GM12891 (cell line): ENCODE results near the gene GJB1.
"Not testable (repeated sequence)": the region's sequence is repeated elsewhere in the genome, so short reads cannot be mapped to it uniquely, and the experiment has no call there.

Source experiments
- DNase-seq: peaks from one replicate; pipeline ENCODE4 v3.0.0; 2011; ENCODE audit warnings: low spot score; ENCODE audit not compliant: insufficient read length
- FAIRE-seq: peaks from 2 replicates; lab custom pipeline; 2011; peaks lifted over from hg19 to GRCh38; lab: Jason Lieb, UNC
- PAX5 ChIP-seq: IDR thresholded peaks from 2 replicates; pipeline ENCODE4 v1.6.1; 2011; ENCODE audit warnings: low read length, moderate library complexity, mild to moderate bottlenecking; ENCODE audit not compliant: insufficient read depth, severe bottlenecking
- POLR2A ChIP-seq: IDR thresholded peaks from 2 replicates; pipeline ENCODE4 v1.6.1; 2011; ENCODE audit warnings: low read depth, low read length, control low read depth
- POLR2AphosphoS5 ChIP-seq: IDR thresholded peaks from 2 replicates; pipeline ENCODE4 v1.6.1; 2011; ENCODE audit warnings: low read depth, low read length, control low read depth
- POU2F2 ChIP-seq: IDR thresholded peaks from 2 replicates; pipeline ENCODE4 v1.6.1; 2011; ENCODE audit warnings: low read depth, mild to moderate bottlenecking, control low read depth, low read length, moderate library complexity
- SPI1 ChIP-seq: IDR thresholded peaks from 2 replicates; pipeline ENCODE4 v1.6.1; 2011; ENCODE audit warnings: low read depth, low read length, control low read depth
- TAF1 ChIP-seq: IDR thresholded peaks from 2 replicates; pipeline ENCODE4 v1.6.1; 2011; ENCODE audit warnings: low read depth, low read length, control low read depth

Gene GJB1

DNA sequence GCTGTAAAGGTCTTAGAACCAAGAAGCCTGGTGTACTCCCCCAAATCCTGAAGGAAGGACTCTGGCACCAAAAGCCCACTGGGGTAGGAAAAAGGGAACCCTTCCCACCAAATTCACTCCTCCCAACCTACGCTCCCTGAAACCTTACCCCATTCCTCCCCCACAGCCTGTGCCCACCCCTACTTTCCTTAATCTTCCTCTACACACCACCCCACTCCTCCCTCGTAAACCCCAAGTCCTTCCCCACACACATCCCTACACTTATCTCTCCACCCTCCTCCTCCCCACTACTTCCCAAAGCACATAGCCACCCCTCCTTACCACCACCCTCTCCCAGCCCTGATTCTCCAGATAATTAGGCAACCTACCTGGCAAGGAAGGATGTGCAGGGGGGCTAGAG is 29.2 kb downstream of the GJB1 start:
- peak; percentile 13 for FAIRE-seq
- no peak for TF ChIP-seq POLR2AphosphoS5
- TF ChIP-seq PAX5, result no peak
- TF ChIP-seq POU2F2, result no peak
- TF ChIP-seq SPI1, result no peak
- no peak for TF ChIP-seq TAF1
- TF ChIP-seq POLR2A, result no peak

DNA sequence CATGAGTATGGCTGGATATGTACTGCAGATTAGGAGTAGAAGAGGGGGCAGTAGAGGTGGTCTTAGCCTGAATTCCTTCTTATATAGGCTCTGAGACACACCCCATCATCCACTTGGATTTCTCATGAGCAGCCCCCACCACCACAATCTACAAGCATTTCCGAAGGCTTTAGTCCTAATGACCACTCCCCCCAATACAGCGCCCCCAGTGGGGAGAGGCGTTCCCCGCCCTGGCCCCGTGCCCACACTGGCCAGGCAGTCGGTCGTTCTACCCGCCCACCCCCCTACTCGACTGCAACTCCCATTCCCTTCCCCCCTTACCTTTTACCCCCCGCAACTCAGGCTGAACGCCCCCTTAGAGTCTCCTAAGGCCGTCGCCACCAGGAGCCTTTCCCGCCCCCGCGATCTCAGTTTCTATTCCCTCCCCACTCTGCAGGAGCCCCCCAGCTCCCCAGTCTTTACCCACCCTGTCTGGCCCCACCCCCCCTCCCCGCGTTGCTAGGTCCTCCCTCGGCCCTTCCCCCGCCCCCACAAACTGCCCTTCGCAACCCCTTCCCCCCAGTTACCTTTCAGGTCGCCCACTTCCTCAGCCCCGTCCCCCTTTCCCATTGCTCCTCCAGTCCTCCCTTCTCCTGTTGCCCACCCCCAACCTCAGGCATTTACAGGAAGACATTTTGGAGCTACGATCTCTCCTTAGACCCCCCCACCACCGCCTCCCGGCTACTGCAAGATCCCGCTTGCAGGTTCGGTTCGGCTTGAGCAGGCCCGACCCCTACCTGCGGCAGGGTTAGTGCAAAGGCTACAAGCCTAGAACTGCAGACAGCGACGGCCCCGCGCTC is 30.4 kb downstream of the GJB1 start:
- no peak for DNase-seq
- TF ChIP-seq POLR2AphosphoS5, result no peak
- TF ChIP-seq SPI1, result no peak
- TF ChIP-seq PAX5, result no peak
- no peak for TF ChIP-seq POU2F2
- no peak for TF ChIP-seq POLR2A
- TF ChIP-seq TAF1, result no peak
- FAIRE-seq, result peak; percentile 72

More for the DNA sequence above, 29.2 kb downstream of the GJB1 start:
- DNase-seq, result no peak

DNA sequence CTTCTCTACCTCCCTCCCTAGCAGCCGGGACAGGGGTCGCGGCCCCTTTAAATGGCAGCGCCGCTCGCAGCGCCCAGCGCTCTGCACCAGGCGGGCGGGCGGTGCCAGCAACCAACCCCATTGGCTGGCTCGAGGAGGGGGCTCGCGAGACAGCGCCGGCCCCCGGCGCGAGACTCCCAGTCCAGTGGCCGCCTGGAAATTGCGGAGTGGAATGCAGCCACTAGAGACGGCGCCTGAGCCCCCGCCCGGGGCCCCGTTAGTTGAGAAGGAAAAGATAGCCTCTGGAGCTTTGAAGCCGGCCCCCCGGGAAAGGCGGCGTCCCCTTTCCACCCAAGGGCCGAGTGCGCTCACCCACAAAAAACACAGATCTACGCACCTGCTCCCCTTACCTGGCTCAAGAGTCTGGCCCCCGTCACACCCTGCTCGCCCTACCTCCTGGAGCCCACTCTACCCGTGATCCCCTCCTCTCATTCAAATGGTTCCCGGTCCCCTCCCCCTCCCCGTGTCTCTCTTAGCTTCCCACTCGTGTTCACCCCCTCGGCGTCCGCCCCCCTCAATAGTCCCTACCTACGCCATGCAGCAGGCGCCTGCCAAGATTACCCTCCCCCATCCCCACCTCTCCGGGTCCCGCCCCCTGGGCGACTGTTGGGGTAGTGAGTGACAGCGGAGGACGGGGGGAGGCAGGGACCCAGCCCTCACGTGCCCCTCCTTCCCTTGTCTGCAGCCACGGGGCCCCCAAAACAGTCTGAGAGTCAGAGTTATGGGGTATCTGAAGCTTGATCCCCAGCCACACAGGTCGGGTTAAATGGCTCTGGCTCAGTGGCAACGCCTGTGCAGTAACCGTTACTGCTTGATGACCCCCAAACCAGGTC is 31.3 kb downstream of the GJB1 start, which contains the start of gene ZMYM3:
TSS of gene ZMYM3 (minus strand) at position 49 of the 872 bp plus-strand sequence. CDS start 885 bp downstream, outside the sequence.
- no peak for TF ChIP-seq PAX5
- 0 out of 2 replicates have a peak, but pooled peaks have one; percentile 3 for TF ChIP-seq POLR2A
- DNase-seq, result peak; percentile 74
- FAIRE-seq, result peak; percentile 93

- peak; percentile 74 for FAIRE-seq
- TF ChIP-seq PAX5 (no peak), POLR2AphosphoS5 (no peak), POLR2A (no peak), TAF1 (no peak), SPI1 (no peak), POU2F2 (no peak)
These were observed 33.0 kb downstream of the GJB1 start for GRCh38 chrX:71256051-71256450.

DNA sequence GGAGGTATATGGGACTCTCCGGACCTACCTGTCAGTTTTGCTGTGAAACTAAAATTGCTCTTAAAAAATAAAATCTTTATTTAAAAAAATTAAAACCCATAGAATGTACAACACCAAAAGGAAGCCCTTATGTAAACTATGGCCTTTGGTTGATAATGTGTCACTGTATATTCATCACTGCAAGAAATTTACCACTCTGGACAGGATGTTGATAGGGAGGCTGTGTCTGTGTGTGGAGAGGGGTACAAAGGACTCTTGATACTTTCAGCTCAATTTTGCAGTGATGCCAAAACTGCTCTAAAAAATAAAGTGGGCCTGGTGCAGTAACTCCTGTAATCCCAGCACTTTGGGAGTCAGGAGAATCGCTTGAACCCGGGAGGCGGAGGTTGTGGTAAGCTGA is 33.8 kb downstream of the GJB1 start:
- TF ChIP-seq PAX5, result no peak
- no peak for TF ChIP-seq POU2F2
- TF ChIP-seq SPI1, result no peak
- TF ChIP-seq TAF1, result no peak
- TF ChIP-seq POLR2A, result no peak
- TF ChIP-seq POLR2AphosphoS5, result no peak
- FAIRE-seq (no peak), DNase-seq (no peak)

More at GRCh38 chrX:71256051-71256450, 33.0 kb downstream of the GJB1 start:
- DNase-seq, result no peak

DNA sequence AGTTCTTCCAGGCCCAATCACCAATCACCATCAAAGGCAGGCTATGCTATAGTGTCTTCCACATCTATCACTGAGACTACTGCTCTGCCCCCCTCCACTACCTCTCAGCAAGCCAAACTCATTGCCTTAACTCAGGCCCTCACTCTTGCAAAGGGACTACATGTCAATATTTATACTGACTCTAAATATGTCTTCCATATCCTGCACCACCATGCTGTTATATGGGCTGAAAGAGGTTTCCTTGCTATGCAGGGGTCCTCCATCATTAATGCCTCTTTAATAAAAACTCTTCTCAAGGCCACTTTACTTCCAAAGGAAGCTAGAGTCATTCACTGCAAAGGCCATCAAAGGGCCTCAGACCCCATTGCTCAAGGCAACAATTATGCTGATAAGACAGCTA is 45.6 kb downstream of the GJB1 start:
- not testable (repeated sequence) for FAIRE-seq, DNase-seq

DNA sequence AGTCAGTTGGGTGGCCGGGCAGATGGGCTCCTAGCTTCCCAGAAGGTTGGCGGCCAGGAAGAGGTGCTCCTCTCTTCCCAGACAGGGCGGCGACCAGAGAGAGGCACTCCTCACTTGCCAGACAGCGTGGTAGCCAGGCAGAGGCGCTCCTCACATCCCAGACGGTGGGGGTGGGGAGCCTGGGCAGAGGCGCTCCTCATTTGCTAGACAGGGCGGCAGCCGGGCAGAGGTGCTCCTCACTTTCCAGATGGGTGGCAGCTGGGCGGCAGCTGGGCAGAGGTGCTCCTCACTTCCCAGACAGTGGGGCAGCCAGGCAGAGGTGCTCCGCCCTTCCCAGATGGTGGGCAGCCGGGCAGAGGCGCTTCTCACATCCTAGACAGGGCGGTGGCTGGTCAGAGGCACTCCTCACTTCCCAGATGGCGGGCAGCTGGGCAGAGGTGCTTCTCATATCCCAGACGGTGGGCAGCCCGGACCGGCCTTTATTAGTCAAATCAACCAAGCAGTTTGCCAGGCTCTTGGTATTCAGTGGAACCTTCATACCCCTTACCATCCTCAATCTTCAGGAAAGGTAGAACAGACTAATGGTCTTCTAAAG is 46.9 kb downstream of the GJB1 start:
- TF ChIP-seq POLR2AphosphoS5 (no peak), SPI1 (no peak), PAX5 (no peak), POLR2A (no peak), TAF1 (no peak), POU2F2 (no peak)
- DNase-seq (no peak), FAIRE-seq (no peak)

- DNase-seq, FAIRE-seq: not testable (repeated sequence)
These were observed 49.3 kb downstream of the GJB1 start for GRCh38 chrX:71272313-71272712.
